Liver (tissue), 9 donors: ENCODE data around the gene ATF7. TPM values are rescaled to one million over a fixed set of nuclear protein-coding genes. Genes with fewer than 3 reads are reported as not detected.

Source experiments
- DNase-seq: peaks from one replicate; pipeline ENCODE4 v3.0.0-alpha.2; 2017; ENCODE audit warnings: low spot score
- H3K27ac ChIP-seq, 2 donors: one replicate each; pipeline ENCODE4 v1.7.0; 2013; ENCODE audit warnings: inconsistent platforms in 2 of 2, low read length in 2 of 2, control low read depth in 1 of 2, low read depth in 1 of 2, mild to moderate bottlenecking in 1 of 2
- H3K27me3 ChIP-seq, 4 donors: one replicate each; pipeline versions ENCODE4 v1.6.1 to v1.7.0; 2013; ENCODE audit warnings: low read length in 3 of 4, inconsistent platforms in 1 of 4, mild to moderate bottlenecking in 1 of 4, moderate library complexity in 1 of 4; ENCODE audit not compliant: control insufficient read depth in 4 of 4, insufficient read depth in 4 of 4
- H3K36me3 ChIP-seq, 4 donors: one replicate each; pipeline versions ENCODE4 v1.6.1 to v1.7.0; 2013; ENCODE audit warnings: low read length in 3 of 4, mild to moderate bottlenecking in 3 of 4, low read depth in 1 of 4, moderate library complexity in 1 of 4; ENCODE audit not compliant: control insufficient read depth in 4 of 4, insufficient read depth in 3 of 4
- H3K4me1 ChIP-seq, 4 donors: one replicate each; pipeline versions ENCODE4 v1.6.1 to v1.7.0; 2013; ENCODE audit warnings: low read length in 3 of 4, mild to moderate bottlenecking in 3 of 4, moderate library complexity in 1 of 4; ENCODE audit not compliant: control insufficient read depth in 4 of 4, insufficient read depth in 4 of 4
- H3K4me3 ChIP-seq, 3 donors: one replicate each; pipeline versions ENCODE4 v1.6.1 to v1.7.0; 2013; ENCODE audit warnings: low read length in 3 of 3, control low read depth in 1 of 3, low read depth in 1 of 3, mild to moderate bottlenecking in 1 of 3
- H3K9ac ChIP-seq, 2 donors: one replicate each; pipeline ENCODE4 v1.7.0; 2013; ENCODE audit warnings: low read length in 2 of 2, mild to moderate bottlenecking in 2 of 2, moderate library complexity in 2 of 2, control low read depth in 1 of 2, low read depth in 1 of 2
- H3K9me3 ChIP-seq, 4 donors: one replicate each; pipeline versions ENCODE4 v1.6.1 to v1.7.0; 2013; ENCODE audit warnings: low read length in 3 of 4; ENCODE audit not compliant: control insufficient read depth in 4 of 4
- EGR1 ChIP-seq, 2 donors: IDR thresholded peaks; 2 replicates each; pipeline ENCODE4 v1.6.1; 2016 to 2018; ENCODE audit warnings: antibody characterized with exemption in 2 of 2, low read depth in 2 of 2
- FOXA1 ChIP-seq: IDR thresholded peaks from 2 replicates; pipeline ENCODE4 v1.6.1; 2016; ENCODE audit warnings: antibody characterized with exemption
- FOXA2 ChIP-seq: IDR thresholded peaks from 2 replicates; pipeline ENCODE4 v1.6.1; 2016; ENCODE audit warnings: antibody characterized with exemption
- GABPA ChIP-seq, 2 donors: IDR thresholded peaks in 1 of 2; conservative IDR thresholded peaks in 1 of 2; 2 replicates each; pipeline ENCODE4 v1.6.1; 2016; ENCODE audit warnings: antibody characterized with exemption in 2 of 2, mild to moderate bottlenecking in 1 of 2, moderate library complexity in 1 of 2
- HNF4A ChIP-seq, 2 donors: conservative IDR thresholded peaks; 2 replicates each; pipeline ENCODE4 v1.6.1; 2016; ENCODE audit warnings: antibody characterized with exemption in 2 of 2, mild to moderate bottlenecking in 2 of 2
- HNF4G ChIP-seq: IDR thresholded peaks from 2 replicates; pipeline ENCODE4 v1.6.1; 2016; ENCODE audit warnings: antibody characterized with exemption
- JUND ChIP-seq, 2 donors: IDR thresholded peaks; 2 replicates each; pipeline ENCODE4 v1.6.1; 2016; ENCODE audit warnings: antibody characterized with exemption in 2 of 2
- NR2F2 ChIP-seq: IDR thresholded peaks from 2 replicates; pipeline ENCODE4 v1.6.1; 2016; ENCODE audit warnings: antibody characterized with exemption
- RAD21 ChIP-seq, 2 donors: IDR thresholded peaks; 2 replicates each; pipeline ENCODE4 v1.6.1; 2016; ENCODE audit warnings: antibody characterized with exemption in 2 of 2, mild to moderate bottlenecking in 2 of 2
- RXRA ChIP-seq, 2 donors: IDR thresholded peaks; 2 replicates each; pipeline ENCODE4 v1.6.1; 2017 to 2018; ENCODE audit warnings: antibody characterized with exemption in 2 of 2, mild to moderate bottlenecking in 1 of 2
- SP1 ChIP-seq: IDR thresholded peaks from 2 replicates; pipeline ENCODE4 v1.6.1; 2018; ENCODE audit warnings: antibody characterized with exemption, mild to moderate bottlenecking
- TAF1 ChIP-seq: conservative IDR thresholded peaks from 2 replicates; pipeline ENCODE4 v1.6.1; 2016; ENCODE audit warnings: antibody characterized with exemption, mild to moderate bottlenecking
- YY1 ChIP-seq: IDR thresholded peaks from 2 replicates; pipeline ENCODE4 v1.6.1; 2016; ENCODE audit warnings: antibody characterized with exemption, mild to moderate bottlenecking
- ZBTB33 ChIP-seq: IDR thresholded peaks from 2 replicates; pipeline ENCODE4 v1.6.1; 2016; ENCODE audit warnings: antibody characterized with exemption
- WGBS: extraction: QIAGEN DNeasy Blood & Tissue Kit; methylation state at CpG from one replicate; pipeline ENCODE4 v1.1.7; 2013; 5-methylcytosine and 5-hydroxymethylcytosine counted together
- polyA plus RNA-seq, 2 donors: library from polyadenylated mRNA; stranded (reverse) in 1 of 2; unstranded in 1 of 2; fragments of 200-250 nt in 1 of 2; fragments of >200 nt in 1 of 2; fragmentation: Nextera tagmentation in 1 of 2; extraction: Ambion mirVana in 1 of 2; gene quantifications; one replicate each; pipeline versions ENCODE4 v1.2.1 to v1.2.3, GENCODE V29; 2013 to 2015
- total RNA-seq, 2 donors: library from RNA; depleted of rRNA; stranded (reverse); fragments of >200 nt; gene quantifications; one replicate each; pipeline ENCODE4 v1.2.3, GENCODE V29; 2014
- TF ChIP-seq, protein P1 (sequence below): IDR thresholded peaks from 2 replicates; pipeline ENCODE4 v1.6.1; 2016; ENCODE audit warnings: antibody characterized with exemption
- TF ChIP-seq, protein P2 (sequence below): fragments of 150-350 bp; IDR thresholded peaks from 2 replicates; pipeline ENCODE4 v1.5.1; 2017; ENCODE audit warnings: improper control_type of control experiment, low read depth, low read length; ENCODE audit not compliant: missing input control
- TF ChIP-seq, protein P3 (sequence below): IDR thresholded peaks from 2 replicates; pipeline ENCODE4 v1.6.1; 2016; ENCODE audit warnings: antibody characterized with exemption
- donor health status: healthy.
- donor health status: healthy.
- donor health status: healthy.
- donor health status: healthy.
- donor health status: healthy.

The ATF7 gene
- total and polyA plus RNA-seq, 4 donors, result 5.3 to 14.5 (median 9.9) TPM

GRCh38 chr12:53483979-53484377 is 142.2 kb downstream of the ATF7 start (continued):
- TF ChIP-seq YY1 (no peak), TAF1 (no peak), RXRA (IDR thresholded peaks at IDR 0.05) (no peak)
- TF ChIP-seq, protein P1, sequence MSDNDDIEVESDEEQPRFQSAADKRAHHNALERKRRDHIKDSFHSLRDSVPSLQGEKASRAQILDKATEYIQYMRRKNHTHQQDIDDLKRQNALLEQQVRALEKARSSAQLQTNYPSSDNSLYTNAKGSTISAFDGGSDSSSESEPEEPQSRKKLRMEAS, result no peak

DNA sequence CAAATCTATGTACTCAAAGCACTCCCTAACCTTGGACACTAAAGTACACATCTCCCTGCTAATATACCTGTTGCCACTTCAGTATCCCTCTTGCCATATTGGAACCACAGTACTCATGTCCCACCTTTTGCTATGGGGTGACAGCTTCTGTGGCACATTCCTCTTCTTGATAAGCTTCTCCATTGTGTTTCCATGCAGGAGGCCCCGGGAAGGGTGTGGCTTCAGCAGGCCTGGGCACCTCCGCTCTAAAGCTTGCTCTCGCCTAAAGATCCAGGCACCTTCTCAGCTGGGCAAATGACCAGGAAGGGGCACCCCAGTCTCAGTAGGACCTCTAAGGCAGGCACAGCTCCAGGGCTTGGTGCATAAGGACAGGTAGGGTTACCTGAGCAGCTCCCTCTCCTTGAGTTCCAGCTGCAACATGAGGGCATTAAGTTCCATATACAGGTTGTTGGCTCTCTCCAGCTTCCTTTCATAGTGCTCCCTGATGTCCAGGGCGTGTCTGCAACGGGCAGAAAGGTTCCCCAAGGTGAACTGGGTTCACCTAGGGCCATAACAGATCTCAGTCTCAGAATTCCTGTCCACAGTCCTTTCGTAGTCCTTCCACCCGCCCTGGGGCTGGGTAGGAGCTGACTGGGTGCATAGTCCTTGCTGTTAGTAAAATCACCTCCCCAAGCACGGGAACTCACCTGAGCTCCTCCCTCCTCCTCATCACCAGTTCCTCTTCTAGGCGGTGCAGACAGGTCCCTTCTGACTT is 142.8 kb downstream of the ATF7 start:
- Histone ChIP-seq H3K9me3 (no peaks in the 10 kb centered on the region), H3K4me1 (no peaks in the 10 kb centered on the region), H3K27me3 (no peaks in the 10 kb centered on the region), H3K4me3 (no peak overlapping the region), H3K9ac (no peak overlapping the region), H3K36me3 (peaks cover 4 to 52% (median 39%) of the 10 kb centered on the region in 4 donors), H3K27ac (no peak overlapping the region)
- TF ChIP-seq, protein P2, sequence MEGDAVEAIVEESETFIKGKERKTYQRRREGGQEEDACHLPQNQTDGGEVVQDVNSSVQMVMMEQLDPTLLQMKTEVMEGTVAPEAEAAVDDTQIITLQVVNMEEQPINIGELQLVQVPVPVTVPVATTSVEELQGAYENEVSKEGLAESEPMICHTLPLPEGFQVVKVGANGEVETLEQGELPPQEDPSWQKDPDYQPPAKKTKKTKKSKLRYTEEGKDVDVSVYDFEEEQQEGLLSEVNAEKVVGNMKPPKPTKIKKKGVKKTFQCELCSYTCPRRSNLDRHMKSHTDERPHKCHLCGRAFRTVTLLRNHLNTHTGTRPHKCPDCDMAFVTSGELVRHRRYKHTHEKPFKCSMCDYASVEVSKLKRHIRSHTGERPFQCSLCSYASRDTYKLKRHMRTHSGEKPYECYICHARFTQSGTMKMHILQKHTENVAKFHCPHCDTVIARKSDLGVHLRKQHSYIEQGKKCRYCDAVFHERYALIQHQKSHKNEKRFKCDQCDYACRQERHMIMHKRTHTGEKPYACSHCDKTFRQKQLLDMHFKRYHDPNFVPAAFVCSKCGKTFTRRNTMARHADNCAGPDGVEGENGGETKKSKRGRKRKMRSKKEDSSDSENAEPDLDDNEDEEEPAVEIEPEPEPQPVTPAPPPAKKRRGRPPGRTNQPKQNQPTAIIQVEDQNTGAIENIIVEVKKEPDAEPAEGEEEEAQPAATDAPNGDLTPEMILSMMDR, result no peak
- TF ChIP-seq JUND (IDR thresholded peaks at IDR 0.05) (no peak), RAD21 (IDR thresholded peaks at IDR 0.05) (no peak), GABPA (IDR thresholded peaks at IDR 0.05 in 1 of 2, conservative IDR thresholded peaks at IDR 0.05 in 1 of 2) (no peak), EGR1 (IDR thresholded peaks at IDR 0.05; ENCODE audit: low read depth in 2 of 2) (no peak), TAF1 (no peak), FOXA2 (no peak), HNF4A (conservative IDR thresholded peaks at IDR 0.05) (no peak), ZBTB33 (no peak), FOXA1 (no peak), RXRA (IDR thresholded peaks at IDR 0.05) (no peak), HNF4G (no peak)
- TF ChIP-seq, protein P1, result no peak
- TF ChIP-seq, protein P3, sequence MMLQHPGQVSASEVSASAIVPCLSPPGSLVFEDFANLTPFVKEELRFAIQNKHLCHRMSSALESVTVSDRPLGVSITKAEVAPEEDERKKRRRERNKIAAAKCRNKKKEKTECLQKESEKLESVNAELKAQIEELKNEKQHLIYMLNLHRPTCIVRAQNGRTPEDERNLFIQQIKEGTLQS, result no peak
- WGBS, result 74% methylated on average over 9 of the region's 9 CpGs
- no peak for DNase-seq

GRCh38 chr12:53482626-53483168 is 143.5 kb downstream of the ATF7 start:
- Histone ChIP-seq H3K27me3 (no peaks in the 10 kb centered on the region), H3K4me3 (no peak overlapping the region), H3K4me1 (no peaks in the 10 kb centered on the region), H3K9me3 (no peaks in the 10 kb centered on the region), H3K9ac (no peak overlapping the region), H3K36me3 (peaks cover 4 to 55% (median 42%) of the 10 kb centered on the region in 4 donors), H3K27ac (no peak overlapping the region)
- DNase-seq, result no peak
- 91% methylated on average over 18 of the region's 18 CpGs for WGBS
- TF ChIP-seq JUND (IDR thresholded peaks at IDR 0.05) (no peak), ZBTB33 (no peak), YY1 (no peak), HNF4A (conservative IDR thresholded peaks at IDR 0.05) (no peak), FOXA2 (no peak), TAF1 (no peak), SP1 (no peak), NR2F2 (no peak), RXRA (IDR thresholded peaks at IDR 0.05) (no peak), EGR1 (IDR thresholded peaks at IDR 0.05; ENCODE audit: low read depth in 2 of 2) (no peak)
- TF ChIP-seq, protein P2, result no peak
- TF ChIP-seq, protein P1, result no peak
- TF ChIP-seq, protein P3, result no peak
